GM13977 (cell line): ENCODE results near the gene NKPD1.

Experiments
- DNase-seq: peaks from one replicate; pipeline ENCODE4 v3.0.0; 2012; ENCODE audit warnings: low spot score
- in situ Hi-C: fragments of 300-500 bp; cut with MboI; formaldehyde crosslinking; loops from one replicate; pipeline ENCODE4 v1.12.0; 2022; ENCODE audit warnings: low sequenced_read_pairs, low pct_unique_long_range_greater_than_20kb, mixed read lengths, inconsistent platforms; ENCODE audit not compliant: unreplicated experiment
- TF ChIP-seq, protein P1 (sequence below): IDR thresholded peaks from 2 replicates; pipeline ENCODE4 v1.5.1; 2012; ENCODE audit warnings: mild to moderate bottlenecking, control low read depth; ENCODE audit not compliant: insufficient read depth; ENCODE audit errors: extremely low read depth, missing control alignments

Gene NKPD1

DNA sequence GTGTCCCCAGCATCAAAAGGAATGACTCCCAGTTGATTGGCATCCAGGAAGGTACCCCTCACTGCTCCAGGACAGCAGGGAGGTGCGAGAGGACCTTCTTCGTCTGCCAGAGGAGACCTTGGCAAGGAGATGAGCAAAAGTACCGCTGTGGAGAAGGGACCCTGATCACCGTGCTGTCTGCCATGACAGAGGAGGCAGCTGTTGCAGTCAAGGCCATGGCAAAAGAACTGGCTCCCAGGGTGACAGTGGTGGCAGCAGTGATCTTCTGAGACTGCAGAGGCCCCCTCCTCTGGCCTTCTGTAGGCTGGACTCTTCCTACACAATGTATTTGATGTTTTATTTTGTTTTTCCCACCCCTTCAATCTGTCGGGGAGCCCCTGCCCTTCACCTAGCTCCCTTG lies 32.0 kb downstream of the NKPD1 start:
- in situ Hi-C loops, result no loop called here
- no peak for DNase-seq
- TF ChIP-seq, protein P1, sequence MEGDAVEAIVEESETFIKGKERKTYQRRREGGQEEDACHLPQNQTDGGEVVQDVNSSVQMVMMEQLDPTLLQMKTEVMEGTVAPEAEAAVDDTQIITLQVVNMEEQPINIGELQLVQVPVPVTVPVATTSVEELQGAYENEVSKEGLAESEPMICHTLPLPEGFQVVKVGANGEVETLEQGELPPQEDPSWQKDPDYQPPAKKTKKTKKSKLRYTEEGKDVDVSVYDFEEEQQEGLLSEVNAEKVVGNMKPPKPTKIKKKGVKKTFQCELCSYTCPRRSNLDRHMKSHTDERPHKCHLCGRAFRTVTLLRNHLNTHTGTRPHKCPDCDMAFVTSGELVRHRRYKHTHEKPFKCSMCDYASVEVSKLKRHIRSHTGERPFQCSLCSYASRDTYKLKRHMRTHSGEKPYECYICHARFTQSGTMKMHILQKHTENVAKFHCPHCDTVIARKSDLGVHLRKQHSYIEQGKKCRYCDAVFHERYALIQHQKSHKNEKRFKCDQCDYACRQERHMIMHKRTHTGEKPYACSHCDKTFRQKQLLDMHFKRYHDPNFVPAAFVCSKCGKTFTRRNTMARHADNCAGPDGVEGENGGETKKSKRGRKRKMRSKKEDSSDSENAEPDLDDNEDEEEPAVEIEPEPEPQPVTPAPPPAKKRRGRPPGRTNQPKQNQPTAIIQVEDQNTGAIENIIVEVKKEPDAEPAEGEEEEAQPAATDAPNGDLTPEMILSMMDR, result no peak

DNA sequence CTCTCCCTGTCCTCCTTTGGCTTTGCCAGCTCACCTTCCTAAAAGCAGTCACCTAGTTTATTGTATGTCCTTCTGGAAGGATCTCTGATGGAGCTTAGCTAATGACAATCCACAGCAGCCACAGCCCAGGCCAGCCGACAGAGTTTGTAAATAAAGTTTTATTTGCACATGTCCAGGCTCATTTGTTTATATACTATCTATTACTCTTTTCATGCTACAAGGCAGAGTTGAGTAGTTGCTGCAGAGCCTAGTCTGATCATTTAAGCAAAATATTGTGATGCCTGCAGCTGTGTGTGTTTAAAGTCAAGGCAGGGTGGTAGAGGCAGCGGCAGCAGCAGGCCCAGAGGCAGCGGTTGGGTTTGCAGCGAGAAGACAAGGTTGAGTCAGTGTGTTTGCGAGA lies 32.6 kb downstream of the NKPD1 start:
- in situ Hi-C loops, result no loop called here
- TF ChIP-seq, protein P1, result no peak
- no peak for DNase-seq

DNA sequence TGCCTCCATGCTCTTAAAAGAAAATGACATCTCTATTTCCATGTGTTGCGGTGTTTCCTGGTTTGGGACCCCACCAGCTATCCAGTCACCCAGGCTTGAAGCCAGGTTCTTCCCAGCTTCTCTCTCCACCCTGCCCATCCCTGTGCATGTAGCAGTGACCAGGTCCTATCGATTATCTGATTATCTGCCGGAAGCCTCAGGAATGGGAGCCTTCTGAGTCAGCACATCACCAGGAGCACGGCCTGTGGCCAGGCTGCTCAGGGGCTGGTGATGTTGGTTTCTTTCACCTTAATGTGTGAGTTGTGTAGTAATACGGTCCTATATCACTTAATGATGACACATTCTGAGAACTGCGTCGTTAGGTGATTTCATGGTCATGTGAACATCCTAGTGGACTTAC lies 34.1 kb downstream of the NKPD1 start:
- in situ Hi-C loops, result no loop called here
- TF ChIP-seq, protein P1, result no peak
- DNase-seq, result no peak

- TF ChIP-seq, protein P1, result peak; percentile 91
- no peak for DNase-seq
- in situ Hi-C loops, result no loop called here
Measured at GRCh38 chr19:45125975-45126493, 34.7 kb downstream of the NKPD1 start.

DNA sequence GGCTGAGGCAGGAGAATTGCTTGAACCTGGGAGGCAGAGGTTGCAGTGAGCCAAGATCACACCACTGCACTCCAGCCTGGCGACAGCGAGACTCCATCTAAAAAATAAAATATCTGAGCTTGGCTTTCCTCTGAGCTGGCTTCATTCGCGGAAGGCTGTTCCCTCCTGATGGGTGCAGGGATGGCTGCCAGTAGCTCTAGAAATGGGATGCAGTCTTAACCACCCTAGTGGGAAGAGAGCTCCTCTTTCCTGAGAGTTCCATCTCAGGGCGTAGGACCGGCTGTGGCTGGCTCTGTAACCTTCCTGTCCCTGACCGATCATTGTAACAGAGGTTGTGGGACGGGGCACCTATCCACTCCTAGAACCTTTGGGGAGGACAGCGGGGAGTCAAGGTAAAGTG lies 35.4 kb downstream of the NKPD1 start:
- in situ Hi-C loops, result no loop called here
- TF ChIP-seq, protein P1, result no peak
- DNase-seq, result no peak

DNA sequence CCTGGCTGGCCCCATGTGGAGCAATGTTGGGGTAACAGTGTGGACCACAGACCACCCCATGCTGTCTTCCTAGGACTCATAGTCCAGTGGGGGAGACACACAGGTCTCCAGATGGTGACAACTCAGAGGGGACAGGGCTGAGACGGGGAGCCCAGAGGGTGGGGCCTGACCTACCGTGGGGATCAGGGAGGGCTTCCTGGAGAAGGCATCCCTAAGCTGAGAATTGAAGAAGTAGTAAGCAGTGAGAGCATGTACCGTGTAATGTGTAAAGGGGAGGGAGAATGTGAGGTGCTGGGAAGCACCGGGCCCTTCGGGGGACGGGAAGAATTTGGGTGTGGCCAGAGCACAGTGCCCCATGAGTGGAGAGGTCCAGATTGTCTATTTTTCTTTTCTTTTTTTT lies 36.8 kb downstream of the NKPD1 start:
- in situ Hi-C loops, result no loop called here

More for the DNA sequence above, 36.8 kb downstream of the NKPD1 start:
- DNase-seq, result no peak
- TF ChIP-seq, protein P1, result no peak
